ENCODE measurements around the gene DUSP28.

- TF ChIP-seq FOXM1 (IDR thresholded peaks at IDR 0.05; ENCODE audit: borderline replicate concordance) = no peak
- TF ChIP-seq BHLHE40 (IDR thresholded peaks at IDR 0.05; ENCODE audit: borderline replicate concordance) = no peak
- no peak for TF ChIP-seq FOXA1 (IDR thresholded peaks at IDR 0.05)
- no peak for TF ChIP-seq SUZ12 (IDR thresholded peaks at IDR 0.05)
- TF ChIP-seq NFRKB (IDR thresholded peaks at IDR 0.05) = no peak
- TF ChIP-seq SP1 (IDR thresholded peaks at IDR 0.05) = no peak
Observed at GRCh38 chr2:240594511-240595380, 34.6 kb downstream of the DUSP28 start.

Data from HEK293T (cell line).